Amniotic epithelial cell (primary cell): Measurements from ENCODE around the gene ACVR1C.
"Not testable (repeated sequence)": the region's sequence is repeated elsewhere in the genome, so short reads cannot be mapped to it uniquely, and the experiment has no call there.

ENCODE experiments used
- DNase-seq: peaks from one replicate; pipeline ENCODE4 v3.0.0-alpha.2; 2010; ENCODE audit warnings: low read depth

Gene ACVR1C

GRCh38 chr2:157574165-157574564 lies 54.5 kb downstream of the ACVR1C start:
- no peak for DNase-seq

- DNase-seq: no peak
These were observed 55.9 kb downstream of the ACVR1C start for GRCh38 chr2:157572725-157573124.

- not testable (repeated sequence) for DNase-seq
These were observed 62.0 kb downstream of the ACVR1C start for GRCh38 chr2:157566623-157567022.

GRCh38 chr2:157566113-157566512 lies 62.6 kb downstream of the ACVR1C start:
- DNase-seq: not testable (repeated sequence)

GRCh38 chr2:157565550-157565949 lies 63.1 kb downstream of the ACVR1C start:
- no peak for DNase-seq

GRCh38 chr2:157559890-157560289 lies 68.8 kb downstream of the ACVR1C start:
- no peak for DNase-seq

- no peak for DNase-seq
These were observed 69.2 kb downstream of the ACVR1C start for GRCh38 chr2:157559461-157559860.

- no peak for DNase-seq
These were observed 69.6 kb downstream of the ACVR1C start for GRCh38 chr2:157559061-157559460.

GRCh38 chr2:157557770-157558169 lies 70.9 kb downstream of the ACVR1C start:
- DNase-seq: no peak

GRCh38 chr2:157540102-157540501 lies 88.6 kb downstream of the ACVR1C start:
- DNase-seq: no peak

GRCh38 chr2:157538064-157538463 lies 90.6 kb downstream of the ACVR1C start:
- no peak for DNase-seq

- no peak for DNase-seq
These were observed 91.8 kb downstream of the ACVR1C start for GRCh38 chr2:157536815-157537214.

- no peak for DNase-seq
These were observed 99.5 kb downstream of the ACVR1C start for GRCh38 chr2:157528963-157529751.

GRCh38 chr2:157526070-157526469 lies 102.6 kb downstream of the ACVR1C start:
- DNase-seq: no peak

GRCh38 chr2:157523270-157524247 lies 105.1 kb downstream of the ACVR1C start:
- no peak for DNase-seq

- DNase-seq: not testable (repeated sequence)
These were observed 113.7 kb downstream of the ACVR1C start for GRCh38 chr2:157514966-157515365.

- DNase-seq: no peak
These were observed 118.9 kb downstream of the ACVR1C start for GRCh38 chr2:157509744-157510143.

- no peak for DNase-seq
These were observed 120.0 kb downstream of the ACVR1C start for GRCh38 chr2:157508676-157509075.

GRCh38 chr2:157506586-157506985 lies 122.1 kb downstream of the ACVR1C start:
- no peak for DNase-seq

GRCh38 chr2:157504623-157505022 lies 124.0 kb downstream of the ACVR1C start:
- DNase-seq: no peak

- no peak for DNase-seq
These were observed 127.6 kb downstream of the ACVR1C start for GRCh38 chr2:157501026-157501425.

GRCh38 chr2:157500334-157500733 lies 128.3 kb downstream of the ACVR1C start:
- DNase-seq: no peak

- no peak for DNase-seq
These were observed 130.2 kb downstream of the ACVR1C start for GRCh38 chr2:157498483-157498882.
